Liver (tissue), 9 donors: Measurements from ENCODE around the gene PIPOX. TPM values are rescaled to one million over a fixed set of nuclear protein-coding genes. Genes with fewer than 3 reads are reported as not detected.
"Not testable (repeated sequence)": the region's sequence is repeated elsewhere in the genome, so short reads cannot be mapped to it uniquely, and the experiment has no call there.

Source experiments
- DNase-seq: peaks from one replicate; pipeline ENCODE4 v3.0.0-alpha.2; 2017; ENCODE audit warnings: low spot score
- H3K27ac ChIP-seq, 2 donors: one replicate each; pipeline ENCODE4 v1.7.0; 2013; ENCODE audit warnings: inconsistent platforms in 2 of 2, low read length in 2 of 2, control low read depth in 1 of 2, low read depth in 1 of 2, mild to moderate bottlenecking in 1 of 2
- H3K27me3 ChIP-seq, 4 donors: one replicate each; pipeline versions ENCODE4 v1.6.1 to v1.7.0; 2013; ENCODE audit warnings: low read length in 3 of 4, inconsistent platforms in 1 of 4, mild to moderate bottlenecking in 1 of 4, moderate library complexity in 1 of 4; ENCODE audit not compliant: control insufficient read depth in 4 of 4, insufficient read depth in 4 of 4
- H3K36me3 ChIP-seq, 4 donors: one replicate each; pipeline versions ENCODE4 v1.6.1 to v1.7.0; 2013; ENCODE audit warnings: low read length in 3 of 4, mild to moderate bottlenecking in 3 of 4, low read depth in 1 of 4, moderate library complexity in 1 of 4; ENCODE audit not compliant: control insufficient read depth in 4 of 4, insufficient read depth in 3 of 4
- H3K4me1 ChIP-seq, 4 donors: one replicate each; pipeline versions ENCODE4 v1.6.1 to v1.7.0; 2013; ENCODE audit warnings: low read length in 3 of 4, mild to moderate bottlenecking in 3 of 4, moderate library complexity in 1 of 4; ENCODE audit not compliant: control insufficient read depth in 4 of 4, insufficient read depth in 4 of 4
- H3K4me3 ChIP-seq, 3 donors: one replicate each; pipeline versions ENCODE4 v1.6.1 to v1.7.0; 2013; ENCODE audit warnings: low read length in 3 of 3, control low read depth in 1 of 3, low read depth in 1 of 3, mild to moderate bottlenecking in 1 of 3
- H3K9ac ChIP-seq, 2 donors: one replicate each; pipeline ENCODE4 v1.7.0; 2013; ENCODE audit warnings: low read length in 2 of 2, mild to moderate bottlenecking in 2 of 2, moderate library complexity in 2 of 2, control low read depth in 1 of 2, low read depth in 1 of 2
- H3K9me3 ChIP-seq, 4 donors: one replicate each; pipeline versions ENCODE4 v1.6.1 to v1.7.0; 2013; ENCODE audit warnings: low read length in 3 of 4; ENCODE audit not compliant: control insufficient read depth in 4 of 4
- EGR1 ChIP-seq, 2 donors: IDR thresholded peaks; 2 replicates each; pipeline ENCODE4 v1.6.1; 2016 to 2018; ENCODE audit warnings: antibody characterized with exemption in 2 of 2, low read depth in 2 of 2
- FOXA1 ChIP-seq: IDR thresholded peaks from 2 replicates; pipeline ENCODE4 v1.6.1; 2016; ENCODE audit warnings: antibody characterized with exemption
- FOXA2 ChIP-seq: IDR thresholded peaks from 2 replicates; pipeline ENCODE4 v1.6.1; 2016; ENCODE audit warnings: antibody characterized with exemption
- GABPA ChIP-seq, 2 donors: IDR thresholded peaks in 1 of 2; conservative IDR thresholded peaks in 1 of 2; 2 replicates each; pipeline ENCODE4 v1.6.1; 2016; ENCODE audit warnings: antibody characterized with exemption in 2 of 2, mild to moderate bottlenecking in 1 of 2, moderate library complexity in 1 of 2
- HNF4A ChIP-seq, 2 donors: conservative IDR thresholded peaks; 2 replicates each; pipeline ENCODE4 v1.6.1; 2016; ENCODE audit warnings: antibody characterized with exemption in 2 of 2, mild to moderate bottlenecking in 2 of 2
- HNF4G ChIP-seq: IDR thresholded peaks from 2 replicates; pipeline ENCODE4 v1.6.1; 2016; ENCODE audit warnings: antibody characterized with exemption
- JUND ChIP-seq, 2 donors: IDR thresholded peaks; 2 replicates each; pipeline ENCODE4 v1.6.1; 2016; ENCODE audit warnings: antibody characterized with exemption in 2 of 2
- NR2F2 ChIP-seq: IDR thresholded peaks from 2 replicates; pipeline ENCODE4 v1.6.1; 2016; ENCODE audit warnings: antibody characterized with exemption
- RAD21 ChIP-seq, 2 donors: IDR thresholded peaks; 2 replicates each; pipeline ENCODE4 v1.6.1; 2016; ENCODE audit warnings: antibody characterized with exemption in 2 of 2, mild to moderate bottlenecking in 2 of 2
- RXRA ChIP-seq, 2 donors: IDR thresholded peaks; 2 replicates each; pipeline ENCODE4 v1.6.1; 2017 to 2018; ENCODE audit warnings: antibody characterized with exemption in 2 of 2, mild to moderate bottlenecking in 1 of 2
- SP1 ChIP-seq: IDR thresholded peaks from 2 replicates; pipeline ENCODE4 v1.6.1; 2018; ENCODE audit warnings: antibody characterized with exemption, mild to moderate bottlenecking
- TAF1 ChIP-seq: conservative IDR thresholded peaks from 2 replicates; pipeline ENCODE4 v1.6.1; 2016; ENCODE audit warnings: antibody characterized with exemption, mild to moderate bottlenecking
- YY1 ChIP-seq: IDR thresholded peaks from 2 replicates; pipeline ENCODE4 v1.6.1; 2016; ENCODE audit warnings: antibody characterized with exemption, mild to moderate bottlenecking
- WGBS: extraction: QIAGEN DNeasy Blood & Tissue Kit; methylation state at CpG from one replicate; pipeline ENCODE4 v1.1.7; 2013; 5-methylcytosine and 5-hydroxymethylcytosine counted together
- polyA plus RNA-seq, 2 donors: library from polyadenylated mRNA; stranded (reverse) in 1 of 2; unstranded in 1 of 2; fragments of 200-250 nt in 1 of 2; fragments of >200 nt in 1 of 2; fragmentation: Nextera tagmentation in 1 of 2; extraction: Ambion mirVana in 1 of 2; gene quantifications; one replicate each; pipeline versions ENCODE4 v1.2.1 to v1.2.3, GENCODE V29; 2013 to 2015
- total RNA-seq, 2 donors: library from RNA; depleted of rRNA; stranded (reverse); fragments of >200 nt; gene quantifications; one replicate each; pipeline ENCODE4 v1.2.3, GENCODE V29; 2014
- TF ChIP-seq, protein P1 (sequence below): IDR thresholded peaks from 2 replicates; pipeline ENCODE4 v1.6.1; 2016; ENCODE audit warnings: antibody characterized with exemption
- TF ChIP-seq, protein P2 (sequence below): IDR thresholded peaks from 2 replicates; pipeline ENCODE4 v1.6.1; 2016; ENCODE audit warnings: antibody characterized with exemption
- TF ChIP-seq, protein P3 (sequence below): IDR thresholded peaks from 2 replicates; pipeline ENCODE4 v1.6.1; 2016; ENCODE audit warnings: antibody characterized with exemption
- TF ChIP-seq, protein P4 (sequence below): IDR thresholded peaks from 2 replicates; pipeline ENCODE4 v1.6.1; 2016; ENCODE audit warnings: antibody characterized with exemption, mild to moderate bottlenecking
- donor health status: healthy.
- donor health status: healthy.
- donor health status: healthy.
- donor health status: healthy.
- donor health status: healthy.

PIPOX gene
- total and polyA plus RNA-seq, 4 donors: 19.3 to 227 (median 158) TPM

DNA sequence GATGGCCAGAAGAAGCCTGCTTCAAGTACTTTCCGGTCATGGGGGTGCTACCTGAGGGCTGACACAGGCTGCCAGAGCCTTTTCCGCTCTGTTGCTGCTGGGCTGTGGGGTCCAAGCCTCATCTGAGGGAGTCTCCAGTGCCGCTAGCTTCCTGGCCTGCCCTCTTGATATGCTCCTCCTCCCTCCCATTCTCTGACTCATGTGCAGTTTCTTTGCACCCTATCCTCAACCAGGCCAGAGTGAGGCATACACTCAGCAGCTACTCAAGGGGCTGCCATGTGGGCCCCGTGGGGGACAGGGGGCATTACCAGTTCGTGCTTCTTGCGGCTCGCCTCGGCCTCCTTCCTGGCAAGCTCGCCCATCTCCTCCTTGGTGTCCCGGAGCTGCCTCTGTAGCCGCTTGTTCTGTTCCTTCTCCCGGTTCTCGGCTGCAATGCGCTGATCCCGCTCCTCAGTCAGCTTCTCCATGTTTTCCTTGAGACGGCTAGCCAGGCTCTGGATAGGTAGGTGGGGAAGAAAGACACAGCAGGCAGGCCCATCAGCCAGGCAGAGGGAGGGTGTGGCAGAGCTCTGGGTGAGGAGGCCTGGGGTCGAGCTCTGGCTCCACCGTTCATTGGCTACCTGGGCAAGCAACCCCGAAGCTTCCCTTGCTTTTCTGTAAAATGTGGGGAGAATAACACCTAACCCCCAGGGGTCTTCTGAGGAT is 43.8 kb downstream of the PIPOX start:
- Histone ChIP-seq H3K27me3 (no peaks in the 10 kb centered on the region), H3K36me3 (peaks cover 19 to 85% (median 76%) of the 10 kb centered on the region in 4 donors), H3K9ac (no peak overlapping the region), H3K27ac (no peak overlapping the region), H3K4me1 (no peaks in the 10 kb centered on the region), H3K9me3 (no peaks in the 10 kb centered on the region), H3K4me3 (no peak overlapping the region)
- no peak for DNase-seq
- 95% methylated on average over 19 of the region's 19 CpGs for WGBS
- no peak for TF ChIP-seq TAF1

DNA sequence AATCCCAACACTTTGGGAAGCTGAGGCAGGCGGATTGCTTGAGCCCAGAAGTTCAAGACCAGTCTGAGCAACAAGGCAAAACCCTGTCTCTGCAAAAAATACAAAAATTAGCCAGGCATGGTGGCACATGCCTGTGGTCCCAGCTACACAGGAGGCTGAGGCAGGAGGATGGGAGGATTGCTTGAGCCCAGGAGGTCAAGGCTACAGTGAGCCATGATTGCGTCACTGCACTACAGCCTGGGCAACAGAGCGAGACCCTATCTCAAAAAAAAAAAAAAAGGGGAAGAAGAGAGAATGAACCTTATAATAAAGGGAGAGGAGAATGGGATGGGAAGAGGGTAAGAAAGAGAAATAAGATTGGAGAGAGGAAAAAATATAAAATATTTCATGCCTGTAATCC is 45.8 kb downstream of the PIPOX start:
- not testable (repeated sequence) for H3K27me3 ChIP-seq, H3K9me3 ChIP-seq, H3K4me1 ChIP-seq, H3K27ac ChIP-seq, DNase-seq, H3K4me3 ChIP-seq, H3K9ac ChIP-seq
- peaks cover 24 to 90% (median 81%) of the 10 kb centered on the region in 4 donors for H3K36me3 ChIP-seq
- 94% methylated on average over 3 of the region's 3 CpGs for WGBS

DNA sequence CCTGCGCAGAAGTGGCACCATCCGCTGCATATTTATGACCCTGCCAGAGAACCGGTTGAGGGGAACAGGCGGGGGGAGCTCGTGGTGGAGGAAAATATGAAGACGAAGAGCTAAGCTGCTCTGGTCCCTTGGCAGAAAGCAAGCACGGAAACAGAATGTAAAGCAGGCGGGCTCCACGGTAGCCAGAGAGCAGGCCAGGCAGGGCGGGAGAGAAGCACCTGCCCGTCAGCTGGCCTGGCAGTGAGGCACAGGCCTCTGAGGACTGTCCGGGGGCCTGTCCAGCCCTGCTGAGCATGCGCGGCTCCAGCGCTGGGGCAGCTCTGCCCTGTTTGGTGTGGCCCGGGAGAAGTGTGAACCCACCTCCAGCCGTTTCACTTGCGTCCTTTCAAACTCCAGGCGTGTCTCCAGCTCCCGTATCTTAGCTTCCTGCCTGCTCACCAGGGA is 46.7 kb downstream of the PIPOX start:
- Histone ChIP-seq H3K4me3 (no peak overlapping the region), H3K4me1 (no peaks in the 10 kb centered on the region), H3K9me3 (no peaks in the 10 kb centered on the region), H3K27me3 (no peaks in the 10 kb centered on the region), H3K27ac (no peak overlapping the region), H3K36me3 (peaks cover 24 to 93% (median 83%) of the 10 kb centered on the region in 4 donors), H3K9ac (no peak overlapping the region)
- 90% methylated on average over 20 of the region's 20 CpGs for WGBS
- DNase-seq: no peak
- TF ChIP-seq, protein P1, sequence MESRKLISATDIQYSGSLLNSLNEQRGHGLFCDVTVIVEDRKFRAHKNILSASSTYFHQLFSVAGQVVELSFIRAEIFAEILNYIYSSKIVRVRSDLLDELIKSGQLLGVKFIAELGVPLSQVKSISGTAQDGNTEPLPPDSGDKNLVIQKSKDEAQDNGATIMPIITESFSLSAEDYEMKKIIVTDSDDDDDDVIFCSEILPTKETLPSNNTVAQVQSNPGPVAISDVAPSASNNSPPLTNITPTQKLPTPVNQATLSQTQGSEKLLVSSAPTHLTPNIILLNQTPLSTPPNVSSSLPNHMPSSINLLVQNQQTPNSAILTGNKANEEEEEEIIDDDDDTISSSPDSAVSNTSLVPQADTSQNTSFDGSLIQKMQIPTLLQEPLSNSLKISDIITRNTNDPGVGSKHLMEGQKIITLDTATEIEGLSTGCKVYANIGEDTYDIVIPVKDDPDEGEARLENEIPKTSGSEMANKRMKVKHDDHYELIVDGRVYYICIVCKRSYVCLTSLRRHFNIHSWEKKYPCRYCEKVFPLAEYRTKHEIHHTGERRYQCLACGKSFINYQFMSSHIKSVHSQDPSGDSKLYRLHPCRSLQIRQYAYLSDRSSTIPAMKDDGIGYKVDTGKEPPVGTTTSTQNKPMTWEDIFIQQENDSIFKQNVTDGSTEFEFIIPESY: no peak
- TF ChIP-seq, protein P2, sequence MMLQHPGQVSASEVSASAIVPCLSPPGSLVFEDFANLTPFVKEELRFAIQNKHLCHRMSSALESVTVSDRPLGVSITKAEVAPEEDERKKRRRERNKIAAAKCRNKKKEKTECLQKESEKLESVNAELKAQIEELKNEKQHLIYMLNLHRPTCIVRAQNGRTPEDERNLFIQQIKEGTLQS: no peak
- TF ChIP-seq YY1: no peak
- no peak for TF ChIP-seq RXRA (IDR thresholded peaks at IDR 0.05)
- TF ChIP-seq HNF4A (conservative IDR thresholded peaks at IDR 0.05): no peak
- no peak for TF ChIP-seq TAF1
- no peak for TF ChIP-seq EGR1 (IDR thresholded peaks at IDR 0.05; ENCODE audit: low read depth in 2 of 2)
- no peak for TF ChIP-seq GABPA (IDR thresholded peaks at IDR 0.05 in 1 of 2, conservative IDR thresholded peaks at IDR 0.05 in 1 of 2)
- no peak for TF ChIP-seq HNF4G
- no peak for TF ChIP-seq JUND (IDR thresholded peaks at IDR 0.05)
- TF ChIP-seq RAD21 (IDR thresholded peaks at IDR 0.05): no peak
- TF ChIP-seq NR2F2: no peak
- TF ChIP-seq, protein P3, sequence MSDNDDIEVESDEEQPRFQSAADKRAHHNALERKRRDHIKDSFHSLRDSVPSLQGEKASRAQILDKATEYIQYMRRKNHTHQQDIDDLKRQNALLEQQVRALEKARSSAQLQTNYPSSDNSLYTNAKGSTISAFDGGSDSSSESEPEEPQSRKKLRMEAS: no peak
- TF ChIP-seq SP1: no peak
- TF ChIP-seq, protein P4, sequence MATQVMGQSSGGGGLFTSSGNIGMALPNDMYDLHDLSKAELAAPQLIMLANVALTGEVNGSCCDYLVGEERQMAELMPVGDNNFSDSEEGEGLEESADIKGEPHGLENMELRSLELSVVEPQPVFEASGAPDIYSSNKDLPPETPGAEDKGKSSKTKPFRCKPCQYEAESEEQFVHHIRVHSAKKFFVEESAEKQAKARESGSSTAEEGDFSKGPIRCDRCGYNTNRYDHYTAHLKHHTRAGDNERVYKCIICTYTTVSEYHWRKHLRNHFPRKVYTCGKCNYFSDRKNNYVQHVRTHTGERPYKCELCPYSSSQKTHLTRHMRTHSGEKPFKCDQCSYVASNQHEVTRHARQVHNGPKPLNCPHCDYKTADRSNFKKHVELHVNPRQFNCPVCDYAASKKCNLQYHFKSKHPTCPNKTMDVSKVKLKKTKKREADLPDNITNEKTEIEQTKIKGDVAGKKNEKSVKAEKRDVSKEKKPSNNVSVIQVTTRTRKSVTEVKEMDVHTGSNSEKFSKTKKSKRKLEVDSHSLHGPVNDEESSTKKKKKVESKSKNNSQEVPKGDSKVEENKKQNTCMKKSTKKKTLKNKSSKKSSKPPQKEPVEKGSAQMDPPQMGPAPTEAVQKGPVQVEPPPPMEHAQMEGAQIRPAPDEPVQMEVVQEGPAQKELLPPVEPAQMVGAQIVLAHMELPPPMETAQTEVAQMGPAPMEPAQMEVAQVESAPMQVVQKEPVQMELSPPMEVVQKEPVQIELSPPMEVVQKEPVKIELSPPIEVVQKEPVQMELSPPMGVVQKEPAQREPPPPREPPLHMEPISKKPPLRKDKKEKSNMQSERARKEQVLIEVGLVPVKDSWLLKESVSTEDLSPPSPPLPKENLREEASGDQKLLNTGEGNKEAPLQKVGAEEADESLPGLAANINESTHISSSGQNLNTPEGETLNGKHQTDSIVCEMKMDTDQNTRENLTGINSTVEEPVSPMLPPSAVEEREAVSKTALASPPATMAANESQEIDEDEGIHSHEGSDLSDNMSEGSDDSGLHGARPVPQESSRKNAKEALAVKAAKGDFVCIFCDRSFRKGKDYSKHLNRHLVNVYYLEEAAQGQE: no peak
- no peak for TF ChIP-seq FOXA1
- no peak for TF ChIP-seq FOXA2
